GM12874 (cell line): ENCODE results near the gene NR2F1.

Experiments used
- TF ChIP-seq, protein P1 (sequence below): IDR thresholded peaks from 2 replicates; pipeline ENCODE4 v1.5.1; 2011; ENCODE audit warnings: low read depth, mild to moderate bottlenecking, control low read depth, low read length, moderate library complexity; ENCODE audit not compliant: insufficient read depth

The NR2F1 gene

GRCh38 chr5:93642526-93642925 lies 59.5 kb downstream of the NR2F1 start:
- TF ChIP-seq, protein P1, sequence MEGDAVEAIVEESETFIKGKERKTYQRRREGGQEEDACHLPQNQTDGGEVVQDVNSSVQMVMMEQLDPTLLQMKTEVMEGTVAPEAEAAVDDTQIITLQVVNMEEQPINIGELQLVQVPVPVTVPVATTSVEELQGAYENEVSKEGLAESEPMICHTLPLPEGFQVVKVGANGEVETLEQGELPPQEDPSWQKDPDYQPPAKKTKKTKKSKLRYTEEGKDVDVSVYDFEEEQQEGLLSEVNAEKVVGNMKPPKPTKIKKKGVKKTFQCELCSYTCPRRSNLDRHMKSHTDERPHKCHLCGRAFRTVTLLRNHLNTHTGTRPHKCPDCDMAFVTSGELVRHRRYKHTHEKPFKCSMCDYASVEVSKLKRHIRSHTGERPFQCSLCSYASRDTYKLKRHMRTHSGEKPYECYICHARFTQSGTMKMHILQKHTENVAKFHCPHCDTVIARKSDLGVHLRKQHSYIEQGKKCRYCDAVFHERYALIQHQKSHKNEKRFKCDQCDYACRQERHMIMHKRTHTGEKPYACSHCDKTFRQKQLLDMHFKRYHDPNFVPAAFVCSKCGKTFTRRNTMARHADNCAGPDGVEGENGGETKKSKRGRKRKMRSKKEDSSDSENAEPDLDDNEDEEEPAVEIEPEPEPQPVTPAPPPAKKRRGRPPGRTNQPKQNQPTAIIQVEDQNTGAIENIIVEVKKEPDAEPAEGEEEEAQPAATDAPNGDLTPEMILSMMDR, result no peak
